NOMO-1 treated with DMSO at 0.1 percent for 48 hours (cell line): ENCODE results near the gene TECPR2.
"Not testable (repeated sequence)": the region's sequence is repeated elsewhere in the genome, so short reads cannot be mapped to it uniquely, and the experiment has no call there.

Experiments
- DNase-seq: peaks from one replicate; lab custom pipeline; 2025; ENCODE audit not compliant: unreplicated experiment; lab: John Stamatoyannopoulos, UW

Gene TECPR2

GRCh38 chr14:102330806-102331205, 31.9 kb upstream of the TECPR2 start:
- no peak for DNase-seq

GRCh38 chr14:102333390-102333789, 29.4 kb upstream of the TECPR2 start:
- DNase-seq = no peak

GRCh38 chr14:102333795-102334705, 28.7 kb upstream of the TECPR2 start:
- DNase-seq = no peak

- DNase-seq = no peak
Measured at GRCh38 chr14:102335163-102335562, 27.6 kb upstream of the TECPR2 start.

- DNase-seq = no peak
Measured at GRCh38 chr14:102338724-102339123, 24.0 kb upstream of the TECPR2 start.

GRCh38 chr14:102341566-102341965, 21.2 kb upstream of the TECPR2 start:
- DNase-seq = no peak

GRCh38 chr14:102342238-102342637, 20.5 kb upstream of the TECPR2 start:
- DNase-seq = no peak

GRCh38 chr14:102344084-102344483, 18.7 kb upstream of the TECPR2 start:
- no peak for DNase-seq

GRCh38 chr14:102344485-102344884, 18.3 kb upstream of the TECPR2 start:
- no peak for DNase-seq

GRCh38 chr14:102345232-102345631, 17.5 kb upstream of the TECPR2 start:
- no peak for DNase-seq

GRCh38 chr14:102346645-102347044, 16.1 kb upstream of the TECPR2 start:
- no peak for DNase-seq

GRCh38 chr14:102348376-102348775, 14.4 kb upstream of the TECPR2 start:
- DNase-seq = no peak

- DNase-seq = no peak
Measured at GRCh38 chr14:102351023-102351422, 11.7 kb upstream of the TECPR2 start.

GRCh38 chr14:102351593-102351992, 11.1 kb upstream of the TECPR2 start:
- not testable (repeated sequence) for DNase-seq

GRCh38 chr14:102352213-102352612, 10.5 kb upstream of the TECPR2 start:
- DNase-seq = no peak

GRCh38 chr14:102353126-102353619, 9.6 kb upstream of the TECPR2 start:
- no peak for DNase-seq

GRCh38 chr14:102356280-102356679, 6.5 kb upstream of the TECPR2 start:
- DNase-seq = no peak

GRCh38 chr14:102359341-102359740, 3.4 kb upstream of the TECPR2 start:
- no peak for DNase-seq

GRCh38 chr14:102360388-102360787, 2.4 kb upstream of the TECPR2 start:
- DNase-seq = no peak

GRCh38 chr14:102362084-102362483, 657 bp upstream of the TECPR2 start:
- DNase-seq = peak; percentile 21

GRCh38 chr14:102363182-102363943, 622 bp downstream of the TECPR2 start:
- peak; percentile 4 for DNase-seq

- peak; percentile 96 for DNase-seq
Measured at GRCh38 chr14:102370305-102370809, 7.6 kb downstream of the TECPR2 start.
